Lung (tissue), 12 donors: Measurements from ENCODE around the gene SIGLEC9. TPM values are rescaled to one million over a fixed set of nuclear protein-coding genes. Genes with fewer than 3 reads are reported as not detected.
A peak's percentile ranks its signal among the peaks of the same experiment; 100 is the strongest.

Experiments
- ATAC-seq: fragments of 200-7000 bp; cut with Tn5 transposase; one replicate; pipeline ENCODE4 v1.9.1; 2020; ENCODE audit warnings: moderate number of reproducible peaks; ENCODE audit not compliant: insufficient read depth, low FRiP score
- DNase-seq, 3 donors: peaks; one replicate each; pipeline ENCODE4 v3.0.0-alpha.2; 2013 to 2017
- H3K27ac ChIP-seq, 2 donors: one replicate each; pipeline ENCODE4 v1.5.1; 2013; ENCODE audit warnings: mild to moderate bottlenecking in 2 of 2, moderate library complexity in 2 of 2, control low read depth in 1 of 2, inconsistent platforms in 1 of 2, low read depth in 1 of 2, low read length in 1 of 2
- H3K27me3 ChIP-seq, 3 donors: one replicate each; pipeline ENCODE4 v1.5.1; 2013; ENCODE audit warnings: low read length in 2 of 3; ENCODE audit not compliant: control insufficient read depth in 3 of 3, insufficient read depth in 3 of 3
- H3K36me3 ChIP-seq, 4 donors: one replicate each; pipeline ENCODE4 v1.5.1; 2013; ENCODE audit warnings: low read length in 4 of 4, mild to moderate bottlenecking in 1 of 4, moderate library complexity in 1 of 4; ENCODE audit not compliant: control insufficient read depth in 4 of 4, insufficient read depth in 4 of 4
- H3K4me1 ChIP-seq, 5 donors: one replicate each; pipeline ENCODE4 v1.5.1; 2013; ENCODE audit warnings: low read length in 5 of 5, mild to moderate bottlenecking in 2 of 5, moderate library complexity in 1 of 5; ENCODE audit not compliant: control insufficient read depth in 5 of 5, insufficient read depth in 5 of 5
- H3K4me3 ChIP-seq: one replicate; pipeline ENCODE4 v1.5.1; 2013; ENCODE audit warnings: mild to moderate bottlenecking, control low read depth, moderate library complexity
- H3K9ac ChIP-seq, 2 donors: one replicate each; pipeline ENCODE4 v1.5.1; 2013; ENCODE audit warnings: low read length in 2 of 2, control low read depth in 1 of 2; ENCODE audit not compliant: insufficient read depth in 1 of 2
- H3K9me3 ChIP-seq, 4 donors: one replicate each; pipeline ENCODE4 v1.5.1; 2013; ENCODE audit warnings: low read length in 3 of 4, mild to moderate bottlenecking in 1 of 4, moderate library complexity in 1 of 4; ENCODE audit not compliant: control insufficient read depth in 4 of 4, insufficient read depth in 3 of 4
- CTCF ChIP-seq: IDR thresholded peaks from 2 replicates; pipeline ENCODE4 v1.5.1; 2012; ENCODE audit warnings: mild to moderate bottlenecking; ENCODE audit errors: control extremely low read depth, extremely low read depth
- WGBS, 2 donors: extraction: QIAGEN DNeasy Blood & Tissue Kit; methylation state at CpG; one replicate each; pipeline ENCODE4 v1.1.7; 2013; 5-methylcytosine and 5-hydroxymethylcytosine counted together
- polyA plus RNA-seq, 2 donors: library from polyadenylated mRNA; stranded (reverse); fragments of 200-250 nt; gene quantifications; one replicate each; pipeline ENCODE4 v1.2.1, GENCODE V29; 2013
- total RNA-seq, 2 donors: library from RNA; depleted of rRNA in 1 of 2; stranded (reverse); fragments of >200 nt in 1 of 2; gene quantifications; one replicate each; pipeline ENCODE4 v1.2.1, GENCODE V29; 2014 to 2021
- donor health status: control.
- donor health status: control.
- donor health status: Bipolar disorder and iron deficiency.
- donor health status: healthy.
- donor health status: DM: yes; HTN: yes; CAD: no.

The SIGLEC9 gene
- total and polyA plus RNA-seq, 4 donors: 4.3 to 57.0 (median 15.1) TPM

- H3K27me3 ChIP-seq: peaks cover 0 to 6% (median 0%) of the 10 kb centered on the region in 3 donors
- no peak overlapping the region for H3K9ac ChIP-seq
- H3K4me3 ChIP-seq: no peak overlapping the region
- ATAC-seq: no peak
- H3K4me1 ChIP-seq: peaks cover 0 to 2% (median 0%) of the 10 kb centered on the region in 5 donors
- TF ChIP-seq CTCF: no peak
- WGBS, 2 donors: 39 to 58% methylated on average over 4 of the region's 4 CpGs
- DNase-seq: no peak
- H3K27ac ChIP-seq: peak overlapping the region in 1 of 2 donors; percentile 81
- peaks cover 0 to 2% (median 0%) of the 10 kb centered on the region in 4 donors for H3K9me3 ChIP-seq
- H3K36me3 ChIP-seq: no peaks in the 10 kb centered on the region
Observed at GRCh38 chr19:51139299-51140014, 14.8 kb downstream of the SIGLEC9 start.

GRCh38 chr19:51140441-51140840 is 15.7 kb downstream of the SIGLEC9 start:
- H3K9me3 ChIP-seq: peaks cover 0 to 2% (median 0%) of the 10 kb centered on the region in 4 donors
- no peak for DNase-seq
- ATAC-seq: no peak
- no peak overlapping the region for H3K4me3 ChIP-seq
- H3K36me3 ChIP-seq: no peaks in the 10 kb centered on the region
- H3K27ac ChIP-seq: no peak overlapping the region
- no peak overlapping the region for H3K9ac ChIP-seq
- H3K4me1 ChIP-seq: peaks cover 0 to 2% (median 0%) of the 10 kb centered on the region in 5 donors
- H3K27me3 ChIP-seq: peaks cover 0 to 6% (median 0%) of the 10 kb centered on the region in 3 donors
- WGBS, 2 donors: 51 to 56% methylated on average over 6 of the region's 6 CpGs
- TF ChIP-seq CTCF: no peak

GRCh38 chr19:51141181-51141580 is 16.5 kb downstream of the SIGLEC9 start:
- DNase-seq (no peak), ATAC-seq (no peak)
- Histone ChIP-seq H3K9ac (no peak overlapping the region), H3K27ac (no peak overlapping the region), H3K4me3 (no peak overlapping the region), H3K4me1 (peaks cover 0 to 2% (median 0%) of the 10 kb centered on the region in 5 donors), H3K27me3 (peaks cover 0 to 6% (median 0%) of the 10 kb centered on the region in 3 donors), H3K9me3 (peaks cover 0 to 2% (median 0%) of the 10 kb centered on the region in 4 donors), H3K36me3 (no peaks in the 10 kb centered on the region)
- TF ChIP-seq CTCF: no peak
- 78 to 85% methylated on average over 6 of the region's 6 CpGs for WGBS, 2 donors
